Suprapubic skin (tissue), 4 donors: Measurements from ENCODE around the gene GET3.

Source experiments
- EP300 ChIP-seq: sonication (generic); formaldehyde crosslinking; IDR thresholded peaks from one replicate; pipeline ENCODE4 v1.6.1; 2017; ENCODE audit warnings: antibody characterized with exemption
- POLR2A ChIP-seq, 2 donors: fragments of 450-650 bp; IDR thresholded peaks; one replicate each; pipeline ENCODE4 v1.6.1; 2017; ENCODE audit warnings: antibody characterized with exemption in 2 of 2, mild to moderate bottlenecking in 2 of 2, moderate library complexity in 2 of 2
- POLR2AphosphoS5 ChIP-seq, 3 donors: sonication (generic); formaldehyde crosslinking; IDR thresholded peaks; one replicate each; pipeline ENCODE4 v1.6.1; 2017; ENCODE audit warnings: antibody characterized with exemption in 3 of 3
- TF ChIP-seq, protein P1 (sequence below), 2 donors: fragments of 200-600 bp in 1 of 2; fragments of 450-650 bp in 1 of 2; sonication (generic) in 1 of 2; IDR thresholded peaks; one replicate each; pipeline ENCODE4 v1.5.1; 2016 to 2019; ENCODE audit warnings: antibody characterized with exemption in 2 of 2, mild to moderate bottlenecking in 1 of 2, moderate library complexity in 1 of 2

GRCh38 chr19:12737835-12738351, 596 bp downstream of the GET3 start:
- TF ChIP-seq, protein P1, sequence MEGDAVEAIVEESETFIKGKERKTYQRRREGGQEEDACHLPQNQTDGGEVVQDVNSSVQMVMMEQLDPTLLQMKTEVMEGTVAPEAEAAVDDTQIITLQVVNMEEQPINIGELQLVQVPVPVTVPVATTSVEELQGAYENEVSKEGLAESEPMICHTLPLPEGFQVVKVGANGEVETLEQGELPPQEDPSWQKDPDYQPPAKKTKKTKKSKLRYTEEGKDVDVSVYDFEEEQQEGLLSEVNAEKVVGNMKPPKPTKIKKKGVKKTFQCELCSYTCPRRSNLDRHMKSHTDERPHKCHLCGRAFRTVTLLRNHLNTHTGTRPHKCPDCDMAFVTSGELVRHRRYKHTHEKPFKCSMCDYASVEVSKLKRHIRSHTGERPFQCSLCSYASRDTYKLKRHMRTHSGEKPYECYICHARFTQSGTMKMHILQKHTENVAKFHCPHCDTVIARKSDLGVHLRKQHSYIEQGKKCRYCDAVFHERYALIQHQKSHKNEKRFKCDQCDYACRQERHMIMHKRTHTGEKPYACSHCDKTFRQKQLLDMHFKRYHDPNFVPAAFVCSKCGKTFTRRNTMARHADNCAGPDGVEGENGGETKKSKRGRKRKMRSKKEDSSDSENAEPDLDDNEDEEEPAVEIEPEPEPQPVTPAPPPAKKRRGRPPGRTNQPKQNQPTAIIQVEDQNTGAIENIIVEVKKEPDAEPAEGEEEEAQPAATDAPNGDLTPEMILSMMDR (IDR thresholded peaks at IDR 0.05), result no peak
- TF ChIP-seq POLR2A (IDR thresholded peaks at IDR 0.05) (no peak), POLR2AphosphoS5 (IDR thresholded peaks at IDR 0.05) (no peak), EP300 (no peak)
